HG03066 (cell line): ENCODE data around the gene ADAT3.
A peak's percentile ranks its signal among the peaks of the same experiment; 100 is the strongest.
"Not testable (repeated sequence)": the region's sequence is repeated elsewhere in the genome, so short reads cannot be mapped to it uniquely, and the experiment has no call there.

Experiments used
- ATAC-seq: cut with Tn5 transposase; IDR thresholded peaks from one replicate; pipeline ENCODE4 v1.9.1; 2021; ENCODE audit warnings: low read depth; ENCODE audit not compliant: unreplicated experiment

The ADAT3 gene

GRCh38 chr19:1866693-1867348 is 38.4 kb upstream of the ADAT3 start:
- ATAC-seq: no peak

- ATAC-seq: no peak
Observed at GRCh38 chr19:1867349-1867724, 37.9 kb upstream of the ADAT3 start.

DNA sequence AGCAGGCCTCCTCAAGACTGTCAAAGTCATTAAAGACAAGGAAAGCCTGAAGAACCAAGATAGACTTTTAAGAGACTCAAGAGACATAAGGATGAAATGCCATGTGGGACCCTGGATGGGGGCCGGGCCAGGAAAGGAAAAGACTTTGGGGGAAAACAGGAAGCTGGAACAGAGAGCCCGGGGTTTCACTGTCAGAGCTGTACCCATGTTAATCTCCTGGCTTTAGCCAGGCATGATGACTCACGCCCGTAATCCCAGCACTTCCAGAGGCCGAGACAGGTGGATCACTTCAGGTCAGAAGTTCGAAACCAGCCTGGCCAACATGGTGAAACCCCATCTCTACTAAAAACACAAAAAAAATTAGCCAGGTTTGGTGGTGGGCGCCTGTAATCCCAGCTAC is 36.2 kb upstream of the ADAT3 start:
- no peak for ATAC-seq

GRCh38 chr19:1871140-1871597 is 34.0 kb upstream of the ADAT3 start:
- no peak for ATAC-seq

DNA sequence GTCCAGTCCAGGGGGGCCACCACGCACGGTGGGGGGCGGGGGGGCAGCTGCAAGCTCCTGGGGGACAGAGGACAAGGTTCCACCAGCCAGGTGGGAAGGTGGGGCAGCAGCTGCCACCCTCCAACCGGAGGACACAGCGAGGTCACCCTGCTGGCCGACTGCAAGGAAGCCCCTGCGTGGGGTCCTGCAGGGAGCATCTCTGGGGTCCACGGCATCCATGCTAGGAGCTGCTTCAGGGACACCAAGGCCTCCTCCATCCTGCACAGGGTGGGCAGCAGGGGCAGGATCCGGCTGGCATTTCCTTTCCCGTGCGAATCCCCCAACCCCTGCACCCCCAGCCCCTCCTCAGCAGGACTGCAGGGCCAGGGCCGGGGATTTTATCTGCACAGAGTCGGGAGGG is 33.6 kb upstream of the ADAT3 start:
- no peak for ATAC-seq

DNA sequence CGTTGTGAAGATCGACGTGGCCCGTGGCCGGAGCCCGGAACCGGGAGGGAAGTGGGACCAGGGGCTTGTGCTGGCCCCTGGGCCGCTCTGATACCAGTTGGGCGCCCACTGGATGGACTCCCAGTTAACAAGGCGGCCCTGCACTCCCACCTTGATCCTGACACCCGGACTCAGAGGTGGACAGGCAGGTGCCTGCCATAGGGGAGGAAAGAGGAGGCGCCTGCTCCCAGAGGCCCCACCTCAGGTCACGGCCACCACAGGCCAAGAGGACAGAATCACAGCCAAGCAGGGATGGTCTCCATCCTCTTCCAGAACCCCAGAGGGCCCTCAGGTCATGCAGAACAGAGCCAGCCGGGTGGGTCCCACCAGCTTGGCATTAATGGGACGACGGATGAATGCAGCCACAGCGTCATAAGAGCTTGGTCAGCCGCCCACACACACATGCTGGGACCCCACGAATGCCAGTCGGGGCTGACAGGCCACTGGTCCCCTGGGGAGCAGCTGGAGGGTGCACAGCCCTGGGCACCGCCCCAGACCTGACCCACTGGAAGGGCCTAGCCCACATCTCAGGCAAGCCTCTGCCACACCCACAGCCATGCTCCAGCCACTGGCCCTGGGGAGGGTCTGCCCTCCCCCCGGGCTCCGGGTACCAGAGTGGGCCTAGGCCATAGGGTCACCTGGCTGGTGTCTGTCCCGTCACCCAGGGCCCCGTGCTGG is 32.2 kb upstream of the ADAT3 start:
- no peak for ATAC-seq

GRCh38 chr19:1873524-1874473 is 31.4 kb upstream of the ADAT3 start:
- no peak for ATAC-seq

- ATAC-seq: no peak
Observed at GRCh38 chr19:1874554-1875185, 30.5 kb upstream of the ADAT3 start.

- ATAC-seq: not testable (repeated sequence)
Observed at GRCh38 chr19:1875265-1875645, 29.9 kb upstream of the ADAT3 start.

GRCh38 chr19:1875646-1876495 is 29.3 kb upstream of the ADAT3 start:
- ATAC-seq: peak; percentile 79

GRCh38 chr19:1876496-1877279 is 28.5 kb upstream of the ADAT3 start:
- ATAC-seq: peak; percentile 20

- not testable (repeated sequence) for ATAC-seq
Observed at GRCh38 chr19:1877280-1877660, 27.9 kb upstream of the ADAT3 start.

DNA sequence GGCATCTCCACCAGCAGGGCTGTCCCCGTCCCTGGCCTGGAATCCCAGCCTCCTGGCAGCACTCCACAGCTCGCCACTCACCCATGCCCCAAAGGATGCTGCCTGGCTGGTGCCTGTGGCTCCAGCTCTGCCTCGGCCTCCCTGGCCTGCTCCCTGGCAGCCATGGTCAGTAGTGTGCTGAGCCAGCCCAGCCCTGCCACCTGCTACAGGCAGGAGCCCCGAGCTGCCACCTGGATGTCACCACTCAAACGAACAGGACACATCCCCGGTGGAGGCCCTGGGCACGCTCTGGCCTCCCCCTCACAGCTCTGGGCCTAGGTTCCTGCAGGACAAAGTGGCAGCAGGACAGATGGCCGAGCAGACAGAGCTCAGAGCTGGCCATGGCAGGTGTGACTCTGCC is 26.6 kb upstream of the ADAT3 start:
- not testable (repeated sequence) for ATAC-seq

GRCh38 chr19:1879982-1880381 is 25.2 kb upstream of the ADAT3 start:
- ATAC-seq: not testable (repeated sequence)

GRCh38 chr19:1880611-1881392 is 24.4 kb upstream of the ADAT3 start:
- no peak for ATAC-seq

GRCh38 chr19:1881393-1882088 is 23.7 kb upstream of the ADAT3 start:
- ATAC-seq: not testable (repeated sequence)

- ATAC-seq: no peak
Observed at GRCh38 chr19:1882089-1882785, 23.0 kb upstream of the ADAT3 start.
